ENCODE data around the gene EIF4G2. TPM values are rescaled to one million over a fixed set of nuclear protein-coding genes. Genes with fewer than 3 reads are reported as not detected.

The EIF4G2 gene
- total and polyA plus RNA-seq, 2 of the 8 experiments (the other 6 are each of a cell fraction or from before 2014, with no cell fraction given): 438 to 964 TPM

DNA sequence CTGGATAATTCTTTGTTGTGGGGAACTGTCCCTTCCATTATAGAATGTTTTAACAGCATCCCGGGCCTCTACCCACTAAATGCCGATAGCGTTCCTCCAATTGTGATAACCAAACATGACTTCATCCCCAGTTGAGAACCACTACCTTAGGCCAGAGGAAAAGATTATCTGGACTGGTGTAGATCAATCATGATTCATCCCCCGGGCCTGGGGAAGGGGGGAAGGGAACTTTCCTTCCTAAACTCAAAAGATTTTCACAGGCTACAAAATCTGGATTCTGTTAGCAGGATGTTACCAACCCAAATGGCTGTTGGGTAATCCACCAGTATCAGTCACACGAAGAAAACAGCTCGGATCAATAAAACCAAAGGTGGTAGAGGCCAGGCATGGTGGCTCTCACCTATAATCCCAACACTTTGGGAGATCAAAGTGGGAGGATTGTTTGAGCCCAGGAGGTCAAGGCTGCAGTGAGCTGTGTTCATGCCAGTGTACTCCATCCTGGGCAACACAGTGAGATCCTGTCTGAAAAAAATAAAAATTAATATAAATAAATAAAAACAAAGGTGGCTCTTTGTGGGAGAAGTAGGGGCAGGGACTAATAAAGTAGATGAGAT lies 47.5 kb downstream of the EIF4G2 start:
- Histone ChIP-seq H4K20me1 (replicated peaks in 1 of 2; ENCODE audit: control insufficient read depth in 1 of 2, insufficient read depth in 2 of 2, low read length in 2 of 2) (peaks cover 0 to 2% of the 10 kb centered on the region in 2 experiments), H3K36me3 (ENCODE audit: control insufficient read depth in 2 of 4, insufficient read depth in 4 of 4, low read length in 3 of 4) (peaks cover 15 to 44% (median 26%) of the 10 kb centered on the region in 4 experiments), H2BK120ac (replicated peaks; ENCODE audit: low read depth, low read length) (no peak overlapping the region), H3K18ac (ENCODE audit: extremely low read depth, low read length) (no peak overlapping the region), H2AFZ (ENCODE audit: low read length) (no peak overlapping the region), H2AK5ac (ENCODE audit: low read depth, low read length) (no peak overlapping the region), H3K79me1 (ENCODE audit: low read depth, low read length) (no peaks in the 10 kb centered on the region), H3K23ac (ENCODE audit: insufficient read length) (no peak overlapping the region), H3K9me3 (ENCODE audit: insufficient read depth in 2 of 2, low read depth in 1 of 2, low read length in 1 of 2) (no peaks in the 10 kb centered on the region), H3K56ac (replicated peaks; ENCODE audit: insufficient read length, low read depth, low read length) (no peak overlapping the region), H3K4ac (replicated peaks; ENCODE audit: insufficient read length, low read depth, low read length) (no peak overlapping the region), H3K9ac (replicated peaks in 1 of 4; ENCODE audit: extremely low read depth in 1 of 4, low read depth in 3 of 4, low read length in 3 of 4) (no peak overlapping the region), H3K14ac (ENCODE audit: insufficient read length) (no peak overlapping the region), H4K91ac (replicated peaks; ENCODE audit: insufficient read length, low read length) (no peak overlapping the region), H4K8ac (ENCODE audit: extremely low read depth, insufficient read depth, low read length) (no peak overlapping the region), H3K79me2 (ENCODE audit: control insufficient read depth in 1 of 2, insufficient read depth in 2 of 2, low read length in 2 of 2) (no peaks in the 10 kb centered on the region), H3K4me1 (replicated peaks in 1 of 4; ENCODE audit: control insufficient read depth in 3 of 4, insufficient read depth in 4 of 4, low read length in 3 of 4) (no peaks in the 10 kb centered on the region; a peak in 1 of 7 replicates), H3K4me2 (ENCODE audit: insufficient read depth in 1 of 2, low read depth in 2 of 2, low read length in 2 of 2) (no peak overlapping the region), H3K4me3 (ENCODE audit: extremely low read depth in 1 of 4, insufficient read depth in 2 of 4, low read depth in 3 of 4, low read length in 4 of 4) (no peak overlapping the region), H2BK5ac (ENCODE audit: low read depth, low read length) (no peak overlapping the region), H2BK20ac (ENCODE audit: low read length) (no peak overlapping the region), H2BK15ac (ENCODE audit: low read length) (no peak overlapping the region), H3K27ac (ENCODE audit: low read depth, low read length) (no peak overlapping the region), H2BK12ac (ENCODE audit: low read depth, low read length) (no peak overlapping the region), H3K27me3 (replicated peaks in 1 of 4; ENCODE audit: control insufficient read depth in 3 of 4, extremely low read depth in 1 of 4, insufficient read depth in 3 of 4, low read length in 3 of 4) (no peaks in the 10 kb centered on the region), H3K23me2 (ENCODE audit: low read depth, low read length) (no peaks in the 10 kb centered on the region), H4K5ac (ENCODE audit: insufficient read length, low read depth, low read length) (no peak overlapping the region)
- TF ChIP-seq PHF8 (conservative IDR thresholded peaks at IDR 0.05; ENCODE audit: low read depth, low read length) (no peak), GTF2F1 (IDR thresholded peaks at IDR 0.05; ENCODE audit: borderline replicate concordance, low read depth, low read length) (no peak), RBBP5 (IDR thresholded peaks at IDR 0.05; ENCODE audit: borderline replicate concordance, low read depth, low read length) (no peak), NRF1 (IDR thresholded peaks at IDR 0.05; ENCODE audit: low read depth, low read length) (no peak), ASH2L (IDR thresholded peaks at IDR 0.05; ENCODE audit: low read length) (no peak)
- CTCF ChIA-PET (ENCODE audit: partially characterized antibody): interaction anchor here (1.6 kb wide), 1 partner anchor 9 kb away, joined by 6 read pairs; no protein-coding TSS in a partner anchor
- FAIRE-seq: no peak
- DNase-seq (ENCODE audit: low read depth in 1 of 2, low spot score in 2 of 2): no peak
- POLR2A ChIA-PET (ENCODE audit: partially characterized antibody): no interaction called here
- WGBS, 2 experiments (ENCODE audit: extremely low coverage in 1 of 2, insufficient coverage in 1 of 2, insufficient read length in 1 of 2, insufficient replicate concordance in 2 of 2, low coverage in 1 of 2, low lambda C conversion rate in 2 of 2, missing lambda C conversion rate in 1 of 2): 91% methylated on average over 6 of the region's 6 CpGs; no CpG with 5 or more reads in 1 of the 2 experiments

Data from H1 (cell line).